HG03108 (cell line): Measurements from ENCODE around the gene SERPINA6.
"Not testable (repeated sequence)": the region's sequence is repeated elsewhere in the genome, so short reads cannot be mapped to it uniquely, and the experiment has no call there.

Experiments used
- ATAC-seq: cut with Tn5 transposase; IDR thresholded peaks from one replicate; pipeline ENCODE4 v1.9.1; 2021; ENCODE audit warnings: moderate library complexity; ENCODE audit not compliant: unreplicated experiment

SERPINA6 gene

GRCh38 chr14:94322648-94323570 is at the start of gene SERPINA6:
TSS of gene SERPINA6 (minus strand) at chr14:94323336. CDS start at chr14:94314648, 8,688 bp downstream.
- ATAC-seq: no peak

- no peak for ATAC-seq
Measured at GRCh38 chr14:94372021-94372605, 49.0 kb upstream of the SERPINA6 start.

- no peak for ATAC-seq
Measured at GRCh38 chr14:94370524-94370910, 47.4 kb upstream of the SERPINA6 start.

- ATAC-seq: not testable (repeated sequence)
Measured at GRCh38 chr14:94369766-94370523, 46.8 kb upstream of the SERPINA6 start.

- no peak for ATAC-seq
Measured at GRCh38 chr14:94368956-94369355, 45.8 kb upstream of the SERPINA6 start.

- no peak for ATAC-seq
Measured at GRCh38 chr14:94368243-94368590, 45.1 kb upstream of the SERPINA6 start.

GRCh38 chr14:94367347-94368242 is 44.5 kb upstream of the SERPINA6 start:
- ATAC-seq: no peak

- ATAC-seq: no peak
Measured at GRCh38 chr14:94366146-94366915, 43.2 kb upstream of the SERPINA6 start, which contains the start of gene SERPINA2. TSS of gene SERPINA2 (minus strand) at chr14:94366698.

GRCh38 chr14:94365624-94366023 is 42.5 kb upstream of the SERPINA6 start:
- no peak for ATAC-seq

GRCh38 chr14:94364964-94365363 is 41.8 kb upstream of the SERPINA6 start:
- no peak for ATAC-seq

- ATAC-seq: no peak
Measured at GRCh38 chr14:94364037-94364436, 40.9 kb upstream of the SERPINA6 start.

- no peak for ATAC-seq
Measured at GRCh38 chr14:94363151-94363624, 40.1 kb upstream of the SERPINA6 start.

GRCh38 chr14:94362614-94363133 is 39.5 kb upstream of the SERPINA6 start:
- ATAC-seq: no peak

- no peak for ATAC-seq
Measured at GRCh38 chr14:94361682-94362081, 38.5 kb upstream of the SERPINA6 start.

- ATAC-seq: no peak
Measured at GRCh38 chr14:94360945-94361565, 37.9 kb upstream of the SERPINA6 start.

- no peak for ATAC-seq
Measured at GRCh38 chr14:94357166-94357565, 34.0 kb upstream of the SERPINA6 start.

GRCh38 chr14:94356379-94357056 is 33.4 kb upstream of the SERPINA6 start:
- no peak for ATAC-seq

GRCh38 chr14:94355191-94355794 is 32.2 kb upstream of the SERPINA6 start:
- no peak for ATAC-seq
